ENCODE results near the gene TMPRSS9. TPM values are rescaled to one million over a fixed set of nuclear protein-coding genes. Genes with fewer than 3 reads are reported as not detected.

TMPRSS9 gene
- polyA plus RNA-seq, 1 donor, result 1.9 TPM

DNA sequence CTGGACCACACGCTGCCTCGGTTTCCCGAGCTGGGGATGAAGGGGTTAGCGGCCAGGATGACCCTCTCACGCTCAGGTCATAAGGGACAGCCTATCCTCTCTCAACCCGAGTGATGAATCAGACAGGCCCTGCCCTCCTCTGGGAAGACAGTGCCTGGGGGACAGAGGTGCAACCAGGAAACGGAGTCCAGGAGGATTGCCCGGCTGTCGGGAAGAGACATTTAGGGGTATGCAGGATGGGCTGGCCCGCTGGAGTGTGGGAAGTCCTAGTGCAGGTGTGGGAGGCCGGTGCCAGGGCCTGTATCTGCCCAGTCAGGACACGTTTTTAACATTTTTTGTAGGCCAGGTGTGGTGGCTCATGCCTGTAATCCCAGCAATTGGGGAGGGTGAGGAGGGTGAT is 40.0 kb upstream of the TMPRSS9 start:
- peaks cover 28% of the 10 kb centered on the region for H3K36me3 ChIP-seq (ENCODE audit: control insufficient read depth, insufficient read depth, low read length)
- H3K4me3 ChIP-seq (ENCODE audit: low read length), result no peak overlapping the region
- H3K27me3 ChIP-seq (ENCODE audit: control insufficient read depth, insufficient read depth, low read length), result no peaks in the 10 kb centered on the region
- no CpG with 5 or more reads among the region's 12 CpGs for WGBS (ENCODE audit: insufficient coverage, low lambda C conversion rate)
- H3K27ac ChIP-seq (ENCODE audit: low read length), result no peak overlapping the region
- peaks cover 2% of the 10 kb centered on the region for H3K9me3 ChIP-seq (ENCODE audit: control insufficient read depth, low read depth, low read length)
- no peaks in the 10 kb centered on the region for H3K4me1 ChIP-seq (ENCODE audit: control insufficient read depth, insufficient read depth, low read length)
- DNase-seq, result no peak

DNA sequence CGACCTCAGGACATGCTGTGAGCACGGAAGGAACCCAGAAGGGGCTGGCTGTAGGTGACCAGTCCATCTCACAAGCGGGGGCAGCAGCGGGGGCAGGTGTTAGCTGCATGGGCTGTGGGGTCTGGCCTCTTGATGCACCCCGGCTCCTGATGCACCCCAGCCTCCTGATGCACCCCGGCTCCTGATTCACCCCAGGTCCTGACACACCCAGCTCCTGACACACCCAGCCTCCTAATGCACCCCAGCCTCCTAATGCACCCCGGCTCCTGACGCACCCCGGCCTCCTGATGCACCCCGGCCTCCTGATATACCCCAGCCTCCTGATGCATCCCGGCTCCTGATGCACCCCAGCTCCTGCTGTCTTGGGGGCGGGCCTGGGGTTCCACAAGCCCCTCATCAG is 39.1 kb upstream of the TMPRSS9 start:
- Histone ChIP-seq H3K36me3 (ENCODE audit: control insufficient read depth, insufficient read depth, low read length) (peaks cover 34% of the 10 kb centered on the region), H3K4me3 (ENCODE audit: low read length) (no peak overlapping the region), H3K27me3 (ENCODE audit: control insufficient read depth, insufficient read depth, low read length) (no peaks in the 10 kb centered on the region), H3K9me3 (ENCODE audit: control insufficient read depth, low read depth, low read length) (peaks cover 1% of the 10 kb centered on the region), H3K27ac (ENCODE audit: low read length) (no peak overlapping the region), H3K4me1 (ENCODE audit: control insufficient read depth, insufficient read depth, low read length) (no peaks in the 10 kb centered on the region)
- WGBS (ENCODE audit: insufficient coverage, low lambda C conversion rate), result no CpG with 5 or more reads among the region's 12 CpGs
- no peak for DNase-seq

DNA sequence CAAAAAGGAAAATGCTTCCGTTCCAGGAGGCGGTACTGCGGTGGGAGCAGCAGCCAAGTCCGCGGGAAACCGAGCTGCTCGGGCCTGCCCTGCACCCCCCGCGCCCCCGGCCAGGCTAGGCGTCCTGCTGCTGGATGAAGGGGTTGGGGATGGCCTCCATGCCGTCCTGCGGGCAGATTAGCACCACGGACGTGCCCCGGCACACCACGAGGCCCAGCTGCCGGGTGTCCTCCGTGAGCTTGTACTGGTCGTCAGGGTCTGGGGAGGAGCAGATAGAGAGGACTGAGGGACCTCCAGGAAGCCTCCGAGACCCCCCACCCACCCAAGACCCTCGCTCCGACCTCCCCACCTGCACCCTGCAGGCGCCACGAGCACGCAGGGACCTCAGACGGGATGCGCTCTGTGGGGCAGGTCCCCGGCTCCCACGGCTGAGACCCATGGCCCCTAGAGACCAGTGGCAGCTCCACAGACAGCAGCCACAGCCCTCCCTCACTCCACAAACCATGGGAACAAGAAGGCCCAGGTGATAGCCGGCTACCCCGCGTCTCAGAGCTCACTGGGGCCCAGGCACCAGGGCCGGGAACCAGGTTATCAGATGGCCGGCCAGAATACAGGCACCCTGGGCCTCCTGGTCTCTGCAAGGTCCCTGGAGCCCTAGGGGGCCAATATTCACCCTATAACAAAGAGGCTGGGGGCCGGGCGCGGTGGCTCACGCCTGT is 38.3 kb upstream of the TMPRSS9 start:
- Histone ChIP-seq H3K4me3 (ENCODE audit: low read length) (no peak overlapping the region), H3K27me3 (ENCODE audit: control insufficient read depth, insufficient read depth, low read length) (no peaks in the 10 kb centered on the region), H3K36me3 (ENCODE audit: control insufficient read depth, insufficient read depth, low read length) (peaks cover 36% of the 10 kb centered on the region), H3K4me1 (ENCODE audit: control insufficient read depth, insufficient read depth, low read length) (no peaks in the 10 kb centered on the region), H3K9me3 (ENCODE audit: control insufficient read depth, low read depth, low read length) (no peaks in the 10 kb centered on the region), H3K27ac (ENCODE audit: low read length) (no peak overlapping the region)
- no CpG with 5 or more reads among the region's 39 CpGs for WGBS (ENCODE audit: insufficient coverage, low lambda C conversion rate)
- DNase-seq, result no peak

DNA sequence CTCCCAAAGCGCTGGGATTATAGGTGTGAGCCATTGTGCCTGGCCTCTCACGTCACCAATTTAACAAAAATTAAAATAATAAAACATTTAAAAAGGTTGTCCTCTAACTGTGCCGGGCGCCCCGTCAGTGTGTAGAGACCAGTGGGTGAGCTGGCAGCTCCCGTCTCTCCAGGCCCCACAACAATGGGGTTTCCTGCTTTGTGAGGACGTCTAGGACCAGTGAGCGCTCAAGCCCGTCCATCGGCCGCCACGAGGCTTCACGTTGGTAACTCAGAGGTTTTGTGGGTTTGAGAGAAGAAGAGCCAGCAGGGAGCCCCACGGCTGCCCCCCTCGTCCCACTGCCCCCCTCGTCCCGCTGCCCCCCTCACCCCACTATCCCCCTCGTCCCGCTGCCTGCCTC is 36.4 kb upstream of the TMPRSS9 start:
- Histone ChIP-seq H3K4me3 (ENCODE audit: low read length) (no peak overlapping the region), H3K27ac (ENCODE audit: low read length) (no peak overlapping the region), H3K27me3 (ENCODE audit: control insufficient read depth, insufficient read depth, low read length) (no peaks in the 10 kb centered on the region), H3K9me3 (ENCODE audit: control insufficient read depth, low read depth, low read length) (no peaks in the 10 kb centered on the region), H3K4me1 (ENCODE audit: control insufficient read depth, insufficient read depth, low read length) (no peaks in the 10 kb centered on the region), H3K36me3 (ENCODE audit: control insufficient read depth, insufficient read depth, low read length) (peaks cover 38% of the 10 kb centered on the region)
- no CpG with 5 or more reads among the region's 19 CpGs for WGBS (ENCODE audit: insufficient coverage, low lambda C conversion rate)
- DNase-seq, result no peak

GRCh38 chr19:2324220-2324948 is 35.7 kb upstream of the TMPRSS9 start:
- Histone ChIP-seq H3K27ac (ENCODE audit: low read length) (no peak overlapping the region), H3K36me3 (ENCODE audit: control insufficient read depth, insufficient read depth, low read length) (peaks cover 38% of the 10 kb centered on the region), H3K4me3 (ENCODE audit: low read length) (no peak overlapping the region), H3K4me1 (ENCODE audit: control insufficient read depth, insufficient read depth, low read length) (peaks cover under 1% of the 10 kb centered on the region), H3K27me3 (ENCODE audit: control insufficient read depth, insufficient read depth, low read length) (no peaks in the 10 kb centered on the region), H3K9me3 (ENCODE audit: control insufficient read depth, low read depth, low read length) (no peaks in the 10 kb centered on the region)
- WGBS (ENCODE audit: insufficient coverage, low lambda C conversion rate), result no CpG with 5 or more reads among the region's 34 CpGs
- DNase-seq, result no peak

DNA sequence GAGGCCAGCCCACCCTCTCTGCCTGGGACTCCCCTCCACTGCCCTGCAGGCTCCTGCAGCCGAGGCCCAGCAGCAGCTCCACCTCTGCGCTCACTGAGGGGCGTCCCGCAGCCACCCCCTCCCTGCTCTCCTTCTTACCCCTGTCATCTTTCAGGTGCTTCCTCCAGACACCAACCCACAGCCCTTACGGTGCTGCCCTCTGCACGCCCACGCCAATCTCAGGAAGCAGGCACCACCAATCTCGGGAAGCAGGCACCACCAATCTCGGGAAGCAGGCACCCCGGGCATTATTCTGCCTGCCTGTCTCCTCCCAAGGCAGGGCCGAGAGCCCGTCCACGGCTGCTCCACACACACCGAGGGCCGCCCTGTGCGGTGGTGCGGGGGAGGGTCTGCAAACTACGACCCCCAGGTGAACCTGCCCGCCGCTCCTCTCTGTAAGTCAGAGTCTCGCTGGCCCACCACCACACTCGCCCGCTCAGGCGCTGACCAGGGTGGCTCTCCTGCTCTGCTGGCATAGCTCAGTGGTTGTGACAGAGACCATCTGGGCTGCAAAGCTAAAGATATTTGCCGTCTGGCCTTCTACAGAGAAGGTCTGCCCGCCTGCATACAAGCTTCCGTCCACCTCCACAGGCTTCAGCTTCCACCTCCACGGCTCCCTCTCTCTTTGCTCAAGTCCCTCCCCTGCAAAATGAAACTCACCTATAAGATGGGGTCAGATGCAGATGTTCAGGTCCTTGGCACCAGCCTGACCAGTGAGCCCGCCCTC is 34.6 kb upstream of the TMPRSS9 start:
- no peak overlapping the region for H3K27ac ChIP-seq (ENCODE audit: low read length)
- no peaks in the 10 kb centered on the region for H3K27me3 ChIP-seq (ENCODE audit: control insufficient read depth, insufficient read depth, low read length)
- no peaks in the 10 kb centered on the region for H3K9me3 ChIP-seq (ENCODE audit: control insufficient read depth, low read depth, low read length)
- DNase-seq, result no peak
- peaks cover 8% of the 10 kb centered on the region for H3K4me1 ChIP-seq (ENCODE audit: control insufficient read depth, insufficient read depth, low read length)
- no CpG with 5 or more reads among the region's 29 CpGs for WGBS (ENCODE audit: insufficient coverage, low lambda C conversion rate)
- H3K36me3 ChIP-seq (ENCODE audit: control insufficient read depth, insufficient read depth, low read length), result peaks cover 38% of the 10 kb centered on the region
- no peak overlapping the region for H3K4me3 ChIP-seq (ENCODE audit: low read length)

DNA sequence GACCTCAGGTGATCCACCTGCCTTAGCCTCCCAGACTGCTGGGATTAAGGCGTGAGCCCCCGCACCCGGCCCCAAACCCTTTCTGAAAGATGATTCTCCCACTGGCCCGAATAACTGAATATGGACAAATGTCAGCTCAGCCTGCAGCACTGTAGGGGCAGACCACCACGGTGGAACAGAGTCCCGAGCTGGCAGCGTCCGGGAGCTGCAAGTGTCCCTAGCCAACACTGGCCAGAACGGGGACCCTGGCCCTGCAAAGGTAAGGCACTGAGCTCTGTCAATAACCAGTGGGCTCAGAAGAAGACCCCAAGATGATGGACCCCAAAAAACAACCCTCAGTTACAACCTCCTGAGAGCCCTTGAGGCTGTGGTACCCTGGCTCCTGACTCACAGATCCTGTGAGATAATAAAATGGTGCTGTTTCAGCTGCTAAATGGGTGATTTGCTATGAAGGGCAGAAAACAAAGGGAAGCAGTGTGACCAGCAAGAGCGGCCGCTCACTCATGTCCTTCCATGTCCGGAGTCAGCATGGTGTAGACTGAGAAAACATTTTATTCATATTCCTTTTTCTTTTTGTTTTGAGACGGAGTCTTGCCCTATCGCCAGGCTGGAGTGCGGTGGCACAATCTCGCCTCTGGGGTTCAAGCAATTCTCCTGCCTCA is 33.2 kb upstream of the TMPRSS9 start:
- Histone ChIP-seq H3K27ac (ENCODE audit: low read length) (no peak overlapping the region), H3K36me3 (ENCODE audit: control insufficient read depth, insufficient read depth, low read length) (peaks cover 33% of the 10 kb centered on the region), H3K4me1 (ENCODE audit: control insufficient read depth, insufficient read depth, low read length) (peaks cover 20% of the 10 kb centered on the region), H3K27me3 (ENCODE audit: control insufficient read depth, insufficient read depth, low read length) (no peaks in the 10 kb centered on the region), H3K4me3 (ENCODE audit: low read length) (no peak overlapping the region), H3K9me3 (ENCODE audit: control insufficient read depth, low read depth, low read length) (peaks cover 2% of the 10 kb centered on the region)
- no CpG with 5 or more reads among the region's 16 CpGs for WGBS (ENCODE audit: insufficient coverage, low lambda C conversion rate)
- DNase-seq, result no peak

DNA sequence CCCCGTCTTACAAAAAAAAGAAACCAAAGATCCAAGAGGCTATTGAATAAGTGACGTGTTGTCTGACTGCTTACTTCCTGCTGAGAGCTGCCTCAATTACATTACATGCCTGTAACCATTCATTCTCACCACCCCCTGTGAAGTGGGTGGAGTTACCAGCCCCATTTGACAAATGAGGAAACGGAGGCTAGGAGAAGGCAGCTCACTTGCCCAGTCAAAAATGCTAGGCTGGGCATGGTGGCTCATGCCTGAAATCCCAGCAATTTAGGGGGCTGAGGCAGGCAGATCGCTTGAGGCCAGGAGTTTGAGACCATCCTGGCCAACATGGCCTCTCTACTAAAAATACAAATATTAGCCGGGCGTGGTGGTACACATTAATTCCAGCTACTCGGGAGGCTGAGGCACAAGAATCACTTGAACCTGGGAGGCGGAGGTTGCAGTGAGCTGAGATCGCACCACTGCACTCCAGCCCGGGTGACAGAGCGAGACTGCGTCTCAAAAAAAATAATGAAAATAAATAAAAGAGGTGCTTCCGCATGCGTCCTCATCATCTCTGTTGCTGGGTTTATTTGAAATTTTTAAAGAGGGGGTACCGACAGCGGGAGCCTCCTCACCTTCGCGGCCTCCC is 32.2 kb upstream of the TMPRSS9 start:
- Histone ChIP-seq H3K9me3 (ENCODE audit: control insufficient read depth, low read depth, low read length) (peaks cover 3% of the 10 kb centered on the region), H3K36me3 (ENCODE audit: control insufficient read depth, insufficient read depth, low read length) (peaks cover 27% of the 10 kb centered on the region), H3K27me3 (ENCODE audit: control insufficient read depth, insufficient read depth, low read length) (no peaks in the 10 kb centered on the region), H3K27ac (ENCODE audit: low read length) (peak overlapping the region; percentile 87), H3K4me3 (ENCODE audit: low read length) (peak overlapping the region; percentile 95), H3K4me1 (ENCODE audit: control insufficient read depth, insufficient read depth, low read length) (peaks cover 29% of the 10 kb centered on the region)
- DNase-seq, result peak; percentile 60 to 79
- WGBS (ENCODE audit: insufficient coverage, low lambda C conversion rate), result 0% methylated on average over 2 of the region's 18 CpGs

DNA sequence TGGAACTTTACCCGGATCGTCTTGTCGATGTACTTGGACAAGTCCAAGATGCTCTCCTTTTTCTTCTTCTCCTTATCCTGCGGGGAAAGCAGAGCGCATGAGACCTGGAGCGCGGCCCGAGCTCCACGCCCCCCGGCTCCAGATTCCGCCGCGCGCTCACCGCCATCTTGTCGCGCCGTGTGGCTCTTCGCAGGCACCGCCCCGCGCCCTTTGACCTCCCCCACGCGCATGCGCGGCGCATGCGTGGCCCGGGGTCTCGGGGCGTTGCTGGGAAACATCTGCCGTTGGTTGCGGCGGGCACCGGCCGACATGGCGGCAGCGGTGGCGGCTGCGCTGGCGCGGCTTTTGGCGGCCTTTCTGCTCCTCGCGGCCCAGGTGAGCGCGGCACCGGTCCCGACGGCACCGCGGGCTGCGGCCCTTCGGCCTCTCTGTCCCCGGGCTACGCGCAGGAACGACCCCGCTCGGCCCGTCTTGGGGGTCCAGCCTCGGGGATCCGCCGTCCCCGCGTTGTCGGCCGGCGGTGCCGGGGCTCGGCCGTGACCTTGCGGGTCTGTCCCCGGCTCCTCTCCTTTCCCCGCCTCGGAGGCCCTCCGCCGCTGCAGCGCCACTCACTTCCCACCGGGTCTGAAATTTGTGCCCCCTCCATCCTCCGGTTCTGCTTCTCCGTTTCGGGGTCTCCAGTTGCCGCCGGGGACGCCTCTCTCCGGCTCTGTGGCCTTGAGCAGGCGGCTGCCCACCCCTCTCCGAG is 31.5 kb upstream of the TMPRSS9 start, which contains the start of the genes LSM7 and SPPL2B:
Gene LSM7 (minus strand): TSS at position 186 of the 748 bp plus-strand sequence. CDS start 20 bp downstream, at position 166.
Gene SPPL2B (plus strand): TSS at position 284 of the 748 bp plus-strand sequence. CDS start 26 bp downstream, at position 310.
- peak within 1 kb of the TSS; percentile 97 for H3K27ac ChIP-seq (ENCODE audit: low read length)
- peaks cover 3% of the 10 kb centered on the region for H3K9me3 ChIP-seq (ENCODE audit: control insufficient read depth, low read depth, low read length)
- peak within 1 kb of the TSS; percentile 95 for H3K4me3 ChIP-seq (ENCODE audit: low read length)
- peaks cover 23% of the 10 kb centered on the region for H3K36me3 ChIP-seq (ENCODE audit: control insufficient read depth, insufficient read depth, low read length)
- no peaks in the 10 kb centered on the region for H3K27me3 ChIP-seq (ENCODE audit: control insufficient read depth, insufficient read depth, low read length)
- peaks cover 34% of the 10 kb centered on the region for H3K4me1 ChIP-seq (ENCODE audit: control insufficient read depth, insufficient read depth, low read length)
- peak; percentile 91 to 95 for DNase-seq
- WGBS (ENCODE audit: insufficient coverage, low lambda C conversion rate), result no CpG with 5 or more reads among the region's 89 CpGs

Measured in large intestine (tissue), 3 donors.